NCI-H345 treated with DMSO at 0.1 percent for 48 hours (cell line): ENCODE measurements around the gene GRHL1.

ENCODE experiments used
- DNase-seq: peaks from one replicate; lab custom pipeline; 2025; ENCODE audit not compliant: unreplicated experiment; lab: John Stamatoyannopoulos, UW

GRHL1 gene

GRCh38 chr2:9948721-9949120 is 2.8 kb upstream of the GRHL1 start:
- no peak for DNase-seq

- no peak for DNase-seq
Observed at GRCh38 chr2:9949239-9949991, 2.1 kb upstream of the GRHL1 start.

DNA sequence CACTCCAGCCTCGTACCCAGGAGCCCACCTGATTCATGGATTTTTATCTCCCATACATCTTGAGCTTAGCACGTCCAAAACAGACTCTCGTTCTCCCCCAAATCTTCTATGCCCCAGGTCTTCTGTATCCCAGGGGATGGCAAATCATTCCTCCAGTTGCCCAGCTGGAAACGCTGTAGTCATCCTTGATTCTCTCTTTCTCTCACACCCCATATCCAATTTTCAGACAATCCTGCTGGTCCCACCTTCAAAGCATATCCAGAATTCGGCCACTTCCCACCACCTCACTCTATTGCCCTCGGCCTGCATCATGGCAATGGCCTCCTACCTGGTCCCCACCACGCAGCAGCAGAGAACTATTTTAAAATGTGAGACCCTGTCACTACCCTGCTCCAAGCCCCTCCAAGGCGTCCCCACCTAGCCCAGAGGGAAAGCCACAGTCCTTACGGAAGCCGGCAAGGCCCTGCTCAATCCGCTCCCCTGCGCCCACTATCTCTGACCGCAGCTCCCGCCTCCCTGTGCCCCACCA is 1.4 kb upstream of the GRHL1 start:
- DNase-seq, result no peak

- no peak for DNase-seq
Observed at GRCh38 chr2:9950521-9951271, 797 bp upstream of the GRHL1 start.

DNA sequence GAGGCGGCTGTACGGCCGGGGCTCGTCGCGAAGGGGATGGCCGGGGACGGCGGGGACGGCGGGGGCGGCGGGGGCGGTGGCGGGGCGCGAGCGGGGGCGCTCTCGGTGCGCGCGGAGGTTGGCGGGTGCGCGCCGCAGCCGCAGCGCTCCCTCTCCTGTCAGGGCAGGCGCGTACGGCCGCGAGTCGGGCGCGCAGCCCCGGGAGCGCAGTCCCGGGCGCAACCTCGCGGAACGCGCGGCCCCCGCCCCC is 296 bp upstream of the GRHL1 start:
- no peak for DNase-seq

GRCh38 chr2:9952286-9952737 is 819 bp downstream of the GRHL1 start:
- DNase-seq, result peak; percentile 18

- no peak for DNase-seq
Observed at GRCh38 chr2:9952856-9953503, 1.5 kb downstream of the GRHL1 start.

DNA sequence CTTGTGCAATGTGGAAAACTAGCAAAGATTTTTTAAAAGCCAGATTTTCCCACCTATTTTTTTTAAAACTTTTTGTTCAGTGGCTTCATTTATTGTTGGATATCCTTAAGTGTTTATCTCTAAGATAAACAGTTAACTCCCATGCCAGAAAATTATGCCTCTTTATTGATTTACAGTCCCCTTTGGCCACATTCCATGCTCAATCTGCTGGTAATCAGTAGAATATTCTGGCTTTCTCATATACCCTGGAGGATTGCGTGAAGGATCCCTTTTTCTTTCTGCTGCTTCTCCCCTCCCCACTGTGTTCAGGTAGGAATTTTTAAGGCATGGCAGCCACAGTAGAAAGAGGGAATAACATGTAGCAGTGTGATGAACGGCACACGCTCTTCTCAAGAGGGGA is 2.6 kb downstream of the GRHL1 start:
- DNase-seq, result no peak

- DNase-seq, result no peak
Observed at GRCh38 chr2:9958057-9958456, 6.6 kb downstream of the GRHL1 start.

- DNase-seq, result no peak
Observed at GRCh38 chr2:9959262-9959661, 7.8 kb downstream of the GRHL1 start.

- DNase-seq, result no peak
Observed at GRCh38 chr2:9961013-9961412, 9.5 kb downstream of the GRHL1 start.

DNA sequence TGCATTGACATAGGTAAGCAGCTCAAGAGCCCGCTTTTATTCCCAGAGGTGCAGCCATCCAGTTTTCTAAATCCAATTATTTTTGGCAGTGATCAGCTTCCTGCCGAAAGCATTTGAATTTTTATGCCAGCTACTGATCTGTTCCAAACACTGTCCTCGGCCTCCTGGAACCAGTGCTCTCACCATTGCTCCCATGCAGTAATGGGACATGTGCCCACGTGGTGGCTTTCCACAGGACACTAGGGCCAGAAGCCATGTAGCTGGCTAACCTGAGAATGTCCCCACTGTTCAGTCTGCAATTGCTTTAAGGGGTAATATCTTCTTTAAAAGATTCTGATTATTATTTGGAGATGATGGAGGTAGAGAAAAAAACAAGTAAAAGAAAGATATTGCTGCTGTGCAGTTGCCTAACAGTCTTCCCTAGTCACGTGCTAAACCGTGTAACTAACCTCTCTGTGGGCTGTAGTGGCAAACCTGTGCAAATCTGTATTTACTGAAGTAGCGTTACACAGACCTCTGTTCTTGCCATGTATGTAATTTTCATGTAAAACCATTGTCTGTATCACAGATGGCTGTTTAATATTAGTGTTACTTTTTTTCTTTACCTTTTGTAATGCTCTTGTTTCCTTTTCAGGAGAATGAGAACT is 13.0 kb downstream of the GRHL1 start:
- no peak for DNase-seq

- DNase-seq, result no peak
Observed at GRCh38 chr2:9965119-9965822, 13.8 kb downstream of the GRHL1 start.

- no peak for DNase-seq
Observed at GRCh38 chr2:9966491-9967022, 15.1 kb downstream of the GRHL1 start.

GRCh38 chr2:9967053-9967775 is 15.7 kb downstream of the GRHL1 start:
- DNase-seq, result no peak

- DNase-seq, result no peak
Observed at GRCh38 chr2:9968553-9969497, 17.3 kb downstream of the GRHL1 start.

GRCh38 chr2:9970200-9971044 is 18.9 kb downstream of the GRHL1 start:
- DNase-seq, result no peak
